Uterine smooth muscle cell (primary cell): ENCODE data around the gene ZFAND4. TPM values are rescaled to one million over a fixed set of nuclear protein-coding genes. Genes with fewer than 3 reads are reported as not detected.

Source experiments
- total RNA-seq: library from RNA; depleted of rRNA; stranded (reverse); fragments of >200 nt; gene quantifications from 2 replicates; pipeline ENCODE4 v1.2.3, GENCODE V29; 2014

ZFAND4 gene
- 7.1 and 8.7 TPM in 2 replicates for total RNA-seq

GRCh38 chr10:45672181-45673073 lies at the start of gene ZFAND4:
ZFAND4 (minus strand) TSS chr10:45672772; CDS start chr10:45663725, 9,047 bp downstream.

Other genes with a start within 250 kb of the ZFAND4 start
- 39.0 and 55.0 TPM in 2 replicates for gene WASHC2C, start 54.5 kb upstream of the ZFAND4 start, total RNA-seq
- gene AGAP4, start 174.7 kb upstream of the ZFAND4 start, total RNA-seq, result 2.6 and 4.9 TPM in 2 replicates